GM18951 (cell line): ENCODE data around the gene MYF6.

ENCODE experiments used
- POLR2A ChIP-seq: IDR thresholded peaks from 4 replicates; pipeline ENCODE4 v1.6.1; 2011; ENCODE audit warnings: mild to moderate bottlenecking; ENCODE audit not compliant: insufficient read length, insufficient read depth; ENCODE audit errors: extremely low read depth
- in situ Hi-C: fragments of 300-500 bp; cut with MboI; formaldehyde crosslinking; loops from one replicate; pipeline ENCODE4 v1.12.0; 2022; ENCODE audit warnings: low sequenced_read_pairs, mixed read lengths, inconsistent platforms; ENCODE audit not compliant: unreplicated experiment

MYF6 gene

GRCh38 chr12:80712866-80713265 is 5.4 kb downstream of the MYF6 start:
- TF ChIP-seq POLR2A: no peak
- in situ Hi-C loops: no loop called here

GRCh38 chr12:80713419-80713818 is 6.0 kb downstream of the MYF6 start:
- in situ Hi-C loops: no loop called here
- TF ChIP-seq POLR2A: no peak

- TF ChIP-seq POLR2A: no peak
- in situ Hi-C loops: no loop called here
Observed at GRCh38 chr12:80714055-80714454, 6.6 kb downstream of the MYF6 start.

GRCh38 chr12:80714846-80715245 is 7.4 kb downstream of the MYF6 start:
- TF ChIP-seq POLR2A: no peak
- in situ Hi-C loops: no loop called here

- in situ Hi-C loops: no loop called here
- TF ChIP-seq POLR2A: no peak
Observed at GRCh38 chr12:80715713-80716249, 8.3 kb downstream of the MYF6 start.

GRCh38 chr12:80716696-80717469 is 9.4 kb downstream of the MYF6 start, which contains the start of gene MYF5:
TSS of gene MYF5 (plus strand) at chr12:80716912. CDS start at chr12:80717064, 152 bp downstream.
- in situ Hi-C loops: no loop called here

GRCh38 chr12:80717856-80718255 is 10.4 kb downstream of the MYF6 start:
- TF ChIP-seq POLR2A: no peak
- in situ Hi-C loops: no loop called here

More at GRCh38 chr12:80716696-80717469, 9.4 kb downstream of the MYF6 start, which contains the start of gene MYF5:
- TF ChIP-seq POLR2A: no peak

- TF ChIP-seq POLR2A: no peak
- in situ Hi-C loops: no loop called here
Observed at GRCh38 chr12:80720516-80720915, 13.1 kb downstream of the MYF6 start.

GRCh38 chr12:80721326-80721725 is 13.9 kb downstream of the MYF6 start:
- no peak for TF ChIP-seq POLR2A
- in situ Hi-C loops: no loop called here

GRCh38 chr12:80745851-80746505 is 38.5 kb downstream of the MYF6 start:
- TF ChIP-seq POLR2A: no peak
- in situ Hi-C loops: no loop called here

GRCh38 chr12:80747800-80748199 is 40.4 kb downstream of the MYF6 start:
- no peak for TF ChIP-seq POLR2A
- in situ Hi-C loops: no loop called here

- in situ Hi-C loops: no loop called here
Observed at GRCh38 chr12:80749456-80749855, 42.0 kb downstream of the MYF6 start.

GRCh38 chr12:80752464-80752863 is 45.0 kb downstream of the MYF6 start:
- no peak for TF ChIP-seq POLR2A
- in situ Hi-C loops: no loop called here

More at GRCh38 chr12:80749456-80749855, 42.0 kb downstream of the MYF6 start:
- TF ChIP-seq POLR2A: no peak

- in situ Hi-C loops: no loop called here
- TF ChIP-seq POLR2A: no peak
Observed at GRCh38 chr12:80754274-80754673, 46.8 kb downstream of the MYF6 start.

GRCh38 chr12:80756875-80757274 is 49.4 kb downstream of the MYF6 start:
- in situ Hi-C loops: no loop called here
- TF ChIP-seq POLR2A: no peak
